Gastrocnemius medialis (tissue), 4 donors: ENCODE results near the gene EPB41L1.

Experiments
- CTCF ChIP-seq, 5 experiments: fragments of 450-650 bp in 3 of 5; fragments of 200-600 bp in 2 of 5; sonication (generic) in 2 of 5; IDR thresholded peaks in 4 of 5; conservative IDR thresholded peaks in 1 of 5; 1 replicate in 4 of 5; 2 replicates in 1 of 5; pipeline ENCODE4 v1.5.1; 2016 to 2019; ENCODE audit warnings: antibody characterized with exemption in 5 of 5, mild to moderate bottlenecking in 3 of 5, moderate library complexity in 3 of 5
- POLR2A ChIP-seq, 2 donors: fragments of 450-650 bp; IDR thresholded peaks; one replicate each; pipeline ENCODE4 v1.6.1; 2017; ENCODE audit warnings: antibody characterized with exemption in 2 of 2, mild to moderate bottlenecking in 2 of 2, moderate library complexity in 2 of 2

GRCh38 chr20:36273414-36274180 lies 119.1 kb downstream of the EPB41L1 start:
- no peak for TF ChIP-seq POLR2A (IDR thresholded peaks at IDR 0.05)
- peak in 1 of 5 experiments; percentile 8 for TF ChIP-seq CTCF (IDR thresholded peaks at IDR 0.05 in 4 of 5, conservative IDR thresholded peaks at IDR 0.05 in 1 of 5)
